KOPT-K1 (cell line): ENCODE results near the gene FMN1.

Source experiments
- H3K27ac ChIP-seq: fragments of 200-600 bp; sonication (generic); 2 replicates; pipeline ENCODE4 v1.5.1; 2016; ENCODE audit warnings: antibody characterized with exemption, mild to moderate bottlenecking, low read depth, low read length; ENCODE audit not compliant: poor library complexity, severe bottlenecking
- H3K36me3 ChIP-seq: fragments of 200-600 bp; sonication (generic); 2 replicates; pipeline ENCODE4 v1.5.1; 2017; ENCODE audit warnings: antibody characterized with exemption, mild to moderate bottlenecking, low read length, moderate library complexity; ENCODE audit not compliant: insufficient read depth
- H3K9me3 ChIP-seq: fragments of 200-600 bp; sonication (generic); 2 replicates; pipeline ENCODE4 v1.5.1; 2017; ENCODE audit warnings: antibody characterized with exemption, low read length, mild to moderate bottlenecking; ENCODE audit not compliant: insufficient read depth, poor library complexity, severe bottlenecking

Gene FMN1

GRCh38 chr15:32879980-32880379 is 314.5 kb downstream of the FMN1 start:
- Histone ChIP-seq H3K36me3 (no peaks in the 10 kb centered on the region), H3K9me3 (no peaks in the 10 kb centered on the region), H3K27ac (no peak overlapping the region)

- Histone ChIP-seq H3K36me3 (no peaks in the 10 kb centered on the region), H3K27ac (no peak overlapping the region), H3K9me3 (no peaks in the 10 kb centered on the region)
These were observed 315.4 kb downstream of the FMN1 start for GRCh38 chr15:32878869-32879805.

GRCh38 chr15:32878342-32878741 is 316.2 kb downstream of the FMN1 start:
- Histone ChIP-seq H3K36me3 (no peaks in the 10 kb centered on the region), H3K27ac (no peak overlapping the region), H3K9me3 (no peaks in the 10 kb centered on the region)

GRCh38 chr15:32877252-32878019 is 317.1 kb downstream of the FMN1 start:
- no peaks in the 10 kb centered on the region for H3K36me3 ChIP-seq
- no peaks in the 10 kb centered on the region for H3K9me3 ChIP-seq
- no peak overlapping the region for H3K27ac ChIP-seq

- H3K27ac ChIP-seq = no peak overlapping the region
- H3K9me3 ChIP-seq = no peaks in the 10 kb centered on the region
These were observed 321.0 kb downstream of the FMN1 start for GRCh38 chr15:32873284-32874114.

GRCh38 chr15:32872621-32873283 is 321.8 kb downstream of the FMN1 start:
- Histone ChIP-seq H3K36me3 (no peaks in the 10 kb centered on the region), H3K9me3 (no peaks in the 10 kb centered on the region), H3K27ac (no peak overlapping the region)

More at GRCh38 chr15:32873284-32874114, 321.0 kb downstream of the FMN1 start:
- H3K36me3 ChIP-seq = no peaks in the 10 kb centered on the region

GRCh38 chr15:32871883-32872282 is 322.6 kb downstream of the FMN1 start:
- no peak overlapping the region for H3K27ac ChIP-seq
- H3K36me3 ChIP-seq = no peaks in the 10 kb centered on the region
- no peaks in the 10 kb centered on the region for H3K9me3 ChIP-seq

- H3K27ac ChIP-seq = no peak overlapping the region
- no peaks in the 10 kb centered on the region for H3K9me3 ChIP-seq
- H3K36me3 ChIP-seq = no peaks in the 10 kb centered on the region
These were observed 324.1 kb downstream of the FMN1 start for GRCh38 chr15:32870240-32871033.

GRCh38 chr15:32869776-32870175 is 324.7 kb downstream of the FMN1 start:
- Histone ChIP-seq H3K9me3 (no peaks in the 10 kb centered on the region), H3K36me3 (no peaks in the 10 kb centered on the region), H3K27ac (no peak overlapping the region)

- Histone ChIP-seq H3K36me3 (no peaks in the 10 kb centered on the region), H3K9me3 (no peaks in the 10 kb centered on the region), H3K27ac (no peak overlapping the region)
These were observed 327.2 kb downstream of the FMN1 start for GRCh38 chr15:32867313-32867626.

GRCh38 chr15:32866454-32867312 is 327.8 kb downstream of the FMN1 start:
- no peaks in the 10 kb centered on the region for H3K36me3 ChIP-seq
- no peaks in the 10 kb centered on the region for H3K9me3 ChIP-seq
- H3K27ac ChIP-seq = no peak overlapping the region

- H3K36me3 ChIP-seq = no peaks in the 10 kb centered on the region
- H3K9me3 ChIP-seq = no peaks in the 10 kb centered on the region
- H3K27ac ChIP-seq = no peak overlapping the region
These were observed 329.7 kb downstream of the FMN1 start for GRCh38 chr15:32864841-32865240.

GRCh38 chr15:32864051-32864450 is 330.5 kb downstream of the FMN1 start:
- H3K27ac ChIP-seq = no peak overlapping the region

More at GRCh38 chr15:32864051-32864450, 330.5 kb downstream of the FMN1 start:
- no peaks in the 10 kb centered on the region for H3K9me3 ChIP-seq
- no peaks in the 10 kb centered on the region for H3K36me3 ChIP-seq
